ENCODE data around the gene BPIFB6.
A peak's percentile ranks its signal among the peaks of the same experiment; 100 is the strongest.

Gene BPIFB6

DNA sequence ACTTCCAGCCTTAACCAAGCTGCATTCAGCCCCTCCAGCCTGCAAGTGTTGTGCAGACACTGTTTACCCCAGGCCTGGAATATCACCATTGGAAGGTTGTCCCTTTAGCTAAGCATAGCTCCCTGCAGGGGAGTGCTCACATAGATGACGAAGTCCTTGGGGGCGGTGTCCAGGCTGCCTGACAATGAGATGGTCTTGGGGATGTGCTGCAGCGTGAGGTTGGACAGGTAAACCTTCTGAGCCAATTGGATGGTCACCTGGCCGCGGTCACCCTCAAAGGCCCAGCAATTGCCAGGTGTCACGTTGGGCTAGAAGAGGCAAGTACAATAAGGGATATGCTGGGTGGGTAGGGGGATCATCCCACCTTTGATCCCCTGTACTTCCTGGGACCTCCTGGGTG, 45.9 kb upstream of the BPIFB6 start:
- Histone ChIP-seq H3K4me3 (ENCODE audit: low read depth, low read length) (no peak overlapping the region), H3K36me3 (no peaks in the 10 kb centered on the region), H3K9me3 (ENCODE audit: severe bottlenecking) (peaks cover 10% of the 10 kb centered on the region), H3K27me3 (ENCODE audit: insufficient read depth, low read depth, severe bottlenecking) (no peaks in the 10 kb centered on the region), H3K27ac (peak overlapping the region; percentile 24; the same call in 1 of the 2 replicates)
- TF ChIP-seq, protein P1, sequence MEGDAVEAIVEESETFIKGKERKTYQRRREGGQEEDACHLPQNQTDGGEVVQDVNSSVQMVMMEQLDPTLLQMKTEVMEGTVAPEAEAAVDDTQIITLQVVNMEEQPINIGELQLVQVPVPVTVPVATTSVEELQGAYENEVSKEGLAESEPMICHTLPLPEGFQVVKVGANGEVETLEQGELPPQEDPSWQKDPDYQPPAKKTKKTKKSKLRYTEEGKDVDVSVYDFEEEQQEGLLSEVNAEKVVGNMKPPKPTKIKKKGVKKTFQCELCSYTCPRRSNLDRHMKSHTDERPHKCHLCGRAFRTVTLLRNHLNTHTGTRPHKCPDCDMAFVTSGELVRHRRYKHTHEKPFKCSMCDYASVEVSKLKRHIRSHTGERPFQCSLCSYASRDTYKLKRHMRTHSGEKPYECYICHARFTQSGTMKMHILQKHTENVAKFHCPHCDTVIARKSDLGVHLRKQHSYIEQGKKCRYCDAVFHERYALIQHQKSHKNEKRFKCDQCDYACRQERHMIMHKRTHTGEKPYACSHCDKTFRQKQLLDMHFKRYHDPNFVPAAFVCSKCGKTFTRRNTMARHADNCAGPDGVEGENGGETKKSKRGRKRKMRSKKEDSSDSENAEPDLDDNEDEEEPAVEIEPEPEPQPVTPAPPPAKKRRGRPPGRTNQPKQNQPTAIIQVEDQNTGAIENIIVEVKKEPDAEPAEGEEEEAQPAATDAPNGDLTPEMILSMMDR (IDR thresholded peaks at IDR 0.05; ENCODE audit: low read depth, low read length): no peak
- no peak for DNase-seq

DNA sequence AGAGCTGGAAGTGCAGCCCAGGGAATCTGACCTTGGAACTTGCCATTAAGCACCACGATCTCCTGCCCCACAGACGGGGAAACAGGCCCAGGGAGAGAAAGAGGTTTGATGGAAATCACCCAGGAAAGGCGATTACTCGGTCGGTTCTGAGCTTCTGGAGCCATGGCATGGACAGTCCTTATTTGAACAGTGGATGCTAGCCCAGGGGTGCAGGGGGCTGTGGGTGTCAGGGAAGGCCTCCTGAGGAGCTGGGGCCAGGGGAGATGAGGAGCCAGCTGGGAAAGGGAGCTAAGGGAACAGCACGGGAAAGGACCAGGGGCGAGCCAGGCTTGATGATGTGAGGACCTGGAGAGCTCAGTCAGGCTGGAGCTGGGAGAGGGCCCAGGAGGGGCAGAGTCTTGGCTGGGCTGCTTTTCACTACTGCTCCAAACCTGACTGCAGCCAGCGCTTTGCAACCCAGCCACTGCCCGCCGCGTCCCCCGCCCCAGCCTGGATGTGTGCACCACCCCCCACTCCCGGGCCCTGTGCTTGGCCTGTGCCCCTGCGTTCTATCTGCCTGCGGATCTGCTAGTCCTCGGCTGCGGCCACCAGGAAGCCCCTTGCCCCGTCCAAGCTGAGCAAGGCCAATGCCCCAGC, 45.0 kb upstream of the BPIFB6 start:
- Histone ChIP-seq H3K4me3 (ENCODE audit: low read depth, low read length) (no peak overlapping the region), H3K27ac (no peak overlapping the region; the same call in 1 of the 2 replicates), H3K36me3 (no peaks in the 10 kb centered on the region), H3K9me3 (ENCODE audit: severe bottlenecking) (peaks cover 5% of the 10 kb centered on the region), H3K27me3 (ENCODE audit: insufficient read depth, low read depth, severe bottlenecking) (no peaks in the 10 kb centered on the region)
- DNase-seq: no peak
- TF ChIP-seq, protein P1 (IDR thresholded peaks at IDR 0.05; ENCODE audit: low read depth, low read length): no peak

DNA sequence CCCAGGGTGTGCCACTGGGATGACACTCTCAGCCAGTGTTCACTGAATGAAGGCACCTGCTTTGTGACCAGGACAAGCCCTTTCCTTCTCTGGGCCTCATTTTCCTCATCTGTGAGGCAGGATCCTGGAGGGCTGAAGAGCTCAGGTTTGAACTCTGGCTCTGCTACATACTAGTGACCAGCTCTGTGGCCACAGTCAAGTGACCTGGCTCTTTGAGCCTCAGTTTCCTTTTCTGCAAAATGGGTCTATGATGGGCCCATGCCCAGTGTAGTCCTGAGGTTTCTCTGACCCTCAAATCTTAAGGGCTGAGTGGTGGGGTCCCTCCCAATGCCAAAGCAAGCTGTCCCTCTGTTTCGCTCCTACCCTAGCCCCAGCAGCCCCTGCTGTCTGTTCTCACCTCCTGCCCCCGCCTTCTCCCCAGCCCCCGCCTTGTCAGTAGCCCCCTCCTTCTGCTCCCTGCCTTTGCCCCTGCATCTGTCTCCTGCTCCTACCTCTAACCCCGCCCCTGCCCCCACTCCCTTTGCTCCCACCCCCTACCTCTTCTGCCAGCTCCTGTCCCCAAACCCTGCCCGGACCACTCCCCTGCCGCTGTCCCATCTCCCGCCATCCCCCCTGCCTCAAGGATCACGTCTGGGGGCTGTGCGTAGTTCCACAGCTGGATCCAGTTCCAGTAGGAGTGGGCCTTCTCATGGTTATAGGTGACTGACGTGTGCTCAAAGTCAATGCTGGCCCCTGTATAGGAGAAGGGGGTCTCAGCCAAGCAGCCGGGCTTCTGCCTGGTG, 44.2 kb upstream of the BPIFB6 start:
- H3K36me3 ChIP-seq: no peaks in the 10 kb centered on the region
- H3K4me3 ChIP-seq (ENCODE audit: low read depth, low read length): no peak overlapping the region
- DNase-seq: no peak
- no peaks in the 10 kb centered on the region for H3K9me3 ChIP-seq (ENCODE audit: severe bottlenecking)
- H3K27ac ChIP-seq: no peak overlapping the region
- no peaks in the 10 kb centered on the region for H3K27me3 ChIP-seq (ENCODE audit: insufficient read depth, low read depth, severe bottlenecking)
- TF ChIP-seq, protein P1 (IDR thresholded peaks at IDR 0.05; ENCODE audit: low read depth, low read length): no peak

DNA sequence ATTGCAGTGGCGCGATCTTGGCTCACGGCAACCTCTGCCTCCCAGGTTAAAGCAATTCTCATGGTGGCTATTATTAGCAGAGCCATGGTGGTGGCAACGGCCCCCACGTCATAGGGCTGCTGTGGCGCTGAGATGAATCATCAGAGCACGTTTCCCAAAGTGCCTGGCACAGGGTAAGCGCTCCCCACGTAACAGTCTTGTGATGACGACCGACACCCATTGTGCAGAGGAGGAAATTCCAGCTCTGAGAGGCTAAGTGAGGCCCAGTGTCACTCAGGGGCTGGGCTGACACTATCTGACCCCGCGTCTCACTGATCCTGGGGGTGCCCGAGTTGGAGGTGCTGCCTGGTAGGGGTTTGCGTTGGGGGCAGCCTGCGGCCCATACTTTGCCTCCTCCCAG, 43.4 kb upstream of the BPIFB6 start:
- Histone ChIP-seq H3K9me3 (ENCODE audit: severe bottlenecking) (no peaks in the 10 kb centered on the region), H3K4me3 (ENCODE audit: low read depth, low read length) (no peak overlapping the region), H3K27ac (no peak overlapping the region), H3K27me3 (ENCODE audit: insufficient read depth, low read depth, severe bottlenecking) (no peaks in the 10 kb centered on the region), H3K36me3 (no peaks in the 10 kb centered on the region)
- TF ChIP-seq, protein P1 (IDR thresholded peaks at IDR 0.05; ENCODE audit: low read depth, low read length): no peak
- DNase-seq: no peak

DNA sequence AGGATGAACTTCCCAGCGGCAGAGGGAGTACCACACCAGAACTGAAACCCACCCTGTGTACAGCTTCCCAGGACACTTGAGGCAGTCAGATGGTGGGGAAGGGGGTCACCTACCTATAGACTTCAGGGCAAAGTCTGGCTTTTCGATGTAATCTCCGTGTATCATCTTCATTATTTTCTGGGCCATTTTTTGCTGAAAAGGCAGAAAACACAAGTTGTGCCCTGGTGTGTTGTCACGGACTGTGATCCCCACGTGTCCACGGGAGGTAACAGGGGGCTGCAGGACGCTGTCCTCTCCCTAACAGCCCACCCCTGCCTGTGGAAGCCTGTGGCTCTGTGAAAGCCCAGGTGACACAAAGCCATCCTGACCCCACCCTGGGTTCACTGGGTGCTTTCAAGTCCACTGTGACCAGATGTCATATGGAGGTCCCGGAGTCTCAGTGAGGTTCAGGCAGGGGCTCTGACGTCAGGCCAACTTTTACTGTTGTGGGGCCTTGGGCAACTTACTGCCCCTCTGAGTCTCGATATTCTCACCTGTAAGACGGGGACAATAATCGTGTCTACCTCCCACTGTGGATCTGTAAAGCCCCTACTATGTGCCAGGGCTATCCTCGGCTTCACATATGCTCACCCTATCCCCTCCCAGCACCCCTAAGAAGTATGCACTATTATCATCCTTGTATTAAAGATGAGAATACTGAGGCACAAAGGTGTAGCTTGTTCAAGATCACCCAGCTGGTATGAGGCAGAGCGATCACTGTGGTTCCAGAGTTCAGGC, 41.8 kb upstream of the BPIFB6 start:
- TF ChIP-seq, protein P1 (IDR thresholded peaks at IDR 0.05; ENCODE audit: low read depth, low read length): no peak
- H3K4me3 ChIP-seq (ENCODE audit: low read depth, low read length): no peak overlapping the region
- no peak for DNase-seq
- H3K9me3 ChIP-seq (ENCODE audit: severe bottlenecking): peaks cover under 1% of the 10 kb centered on the region
- H3K27ac ChIP-seq: no peak overlapping the region
- H3K27me3 ChIP-seq (ENCODE audit: insufficient read depth, low read depth, severe bottlenecking): no peaks in the 10 kb centered on the region
- no peaks in the 10 kb centered on the region for H3K36me3 ChIP-seq

Measured in WERI-Rb-1 (cell line).